HepG2 (cell line): Measurements from ENCODE around the gene OTOP2. TPM values are rescaled to one million over a fixed set of nuclear protein-coding genes. Genes with fewer than 3 reads are reported as not detected.
A peak's percentile ranks its signal among the peaks of the same experiment; 100 is the strongest.

Experiments used
- ATRX ChIP-seq: sonication (generic); formaldehyde crosslinking; IDR thresholded peaks from 2 replicates; pipeline ENCODE4 v1.4.0; 2020; ENCODE audit warnings: missing genetic modification reagents, borderline replicate concordance
- GLI4 ChIP-seq: sonication (generic); formaldehyde crosslinking; IDR thresholded peaks from 2 replicates; pipeline ENCODE4 v1.5.1; 2020; ENCODE audit warnings: missing genetic modification reagents, mild to moderate bottlenecking, moderate library complexity, borderline replicate concordance
- HES4 ChIP-seq: sonication (generic); formaldehyde crosslinking; IDR thresholded peaks from 2 replicates; pipeline ENCODE4 v1.9.0; 2021; ENCODE audit warnings: mild to moderate bottlenecking, missing genetic modification reagents, borderline replicate concordance
- KDM2A ChIP-seq: sonication (generic); formaldehyde crosslinking; IDR thresholded peaks from 2 replicates; pipeline ENCODE4 v1.4.0; 2020; ENCODE audit warnings: low read depth, missing genetic modification reagents, borderline replicate concordance
- KDM3A ChIP-seq: IDR thresholded peaks from 2 replicates; pipeline ENCODE4 v1.6.1; 2018; ENCODE audit warnings: low read depth, missing compliant biosample characterization
- KDM5A ChIP-seq: fragments of 200-600 bp; sonication (generic); IDR thresholded peaks from 2 replicates; pipeline ENCODE4 v1.7.0; 2018; ENCODE audit warnings: antibody characterized with exemption, mild to moderate bottlenecking, low read length, borderline replicate concordance
- MEIS1 ChIP-seq: sonication (generic); formaldehyde crosslinking; IDR thresholded peaks from 2 replicates; pipeline ENCODE4 v1.9.0; 2021; ENCODE audit warnings: mild to moderate bottlenecking, missing genetic modification reagents, moderate library complexity, borderline replicate concordance
- NCOA5 ChIP-seq: sonication (generic); formaldehyde crosslinking; IDR thresholded peaks from 2 replicates; pipeline ENCODE4 v1.4.0; 2020; ENCODE audit warnings: missing genetic modification reagents
- NFE2L1 ChIP-seq: sonication (generic); formaldehyde crosslinking; IDR thresholded peaks from 2 replicates; pipeline ENCODE4 v1.4.0; 2020; ENCODE audit warnings: missing genetic modification reagents, mild to moderate bottlenecking, borderline replicate concordance
- SALL1 ChIP-seq: sonication (generic); formaldehyde crosslinking; IDR thresholded peaks from 2 replicates; pipeline ENCODE4 v1.8.0; 2022; ENCODE audit warnings: mild to moderate bottlenecking, missing genetic modification reagents
- THYN1 ChIP-seq: sonication (generic); formaldehyde crosslinking; IDR thresholded peaks from 2 replicates; pipeline ENCODE4 v1.8.1; 2023; ENCODE audit warnings: low read depth, mild to moderate bottlenecking, moderate library complexity, missing genetic modification reagents, borderline replicate concordance
- ZNF12 ChIP-seq: sonication (generic); formaldehyde crosslinking; IDR thresholded peaks from 2 replicates; pipeline ENCODE4 v1.5.0; 2020; ENCODE audit warnings: missing genetic modification reagents
- ZNF264 ChIP-seq: sonication (generic); formaldehyde crosslinking; IDR thresholded peaks from 2 replicates; pipeline ENCODE4 v1.4.0; 2020; ENCODE audit warnings: missing genetic modification reagents
- ZNF296 ChIP-seq: sonication (generic); formaldehyde crosslinking; conservative IDR thresholded peaks from 2 replicates; pipeline ENCODE4 v1.5.0; 2020; ENCODE audit warnings: mild to moderate bottlenecking, missing genetic modification reagents
- ZNF549 ChIP-seq: sonication (generic); formaldehyde crosslinking; IDR thresholded peaks from 2 replicates; pipeline ENCODE4 v1.5.0; 2020; ENCODE audit warnings: missing genetic modification reagents
- ZNF550 ChIP-seq: sonication (generic); formaldehyde crosslinking; IDR thresholded peaks from 2 replicates; pipeline ENCODE4 v1.4.0; 2020; ENCODE audit warnings: mild to moderate bottlenecking, missing genetic modification reagents, borderline replicate concordance
- polyA plus RNA-seq, 8 experiments: library from polyadenylated mRNA; depleted of rRNA in 3 of 8; stranded (reverse) in 7 of 8; unstranded in 1 of 8; fragments of >200 nt; fragmentation: Illumina TruSeq in 4 of 8; extraction: Trizol in 4 of 8; gene quantifications; 2 replicates each; pipeline versions ENCODE4 v1.2.1 to v1.2.3, GENCODE V29; 2011 to 2016; ENCODE audit warnings: low read depth in 4 of 8, missing spikeins in 1 of 8, mixed read lengths in 1 of 8; ENCODE audit not compliant: insufficient read depth in 1 of 8
- total RNA-seq, 5 experiments: library from RNA; depleted of rRNA; stranded (reverse); fragments of >200 nt; fragmentation: Illumina TruSeq; extraction: Trizol; gene quantifications; 2 replicates each; pipeline ENCODE4 v1.2.3, GENCODE V29; 2016; ENCODE audit warnings: low read depth in 1 of 5
- TF ChIP-seq, protein P1 (sequence below): sonication (generic); formaldehyde crosslinking; IDR thresholded peaks from 2 replicates; pipeline ENCODE4 v1.4.0; 2020; ENCODE audit warnings: missing genetic modification reagents
- TF ChIP-seq, protein P2 (sequence below): sonication (generic); formaldehyde crosslinking; IDR thresholded peaks from 2 replicates; pipeline ENCODE4 v1.4.0; 2020; ENCODE audit warnings: missing genetic modification reagents
- TF ChIP-seq, protein P3 (sequence below): sonication (generic); formaldehyde crosslinking; IDR thresholded peaks from 2 replicates; pipeline ENCODE4 v1.4.0; 2020; ENCODE audit warnings: missing genetic modification reagents

The OTOP2 gene
- total and polyA plus RNA-seq, 2 of the 13 experiments (the other 11 are each of a cell fraction or from before 2014, with no cell fraction given): not detected

DNA sequence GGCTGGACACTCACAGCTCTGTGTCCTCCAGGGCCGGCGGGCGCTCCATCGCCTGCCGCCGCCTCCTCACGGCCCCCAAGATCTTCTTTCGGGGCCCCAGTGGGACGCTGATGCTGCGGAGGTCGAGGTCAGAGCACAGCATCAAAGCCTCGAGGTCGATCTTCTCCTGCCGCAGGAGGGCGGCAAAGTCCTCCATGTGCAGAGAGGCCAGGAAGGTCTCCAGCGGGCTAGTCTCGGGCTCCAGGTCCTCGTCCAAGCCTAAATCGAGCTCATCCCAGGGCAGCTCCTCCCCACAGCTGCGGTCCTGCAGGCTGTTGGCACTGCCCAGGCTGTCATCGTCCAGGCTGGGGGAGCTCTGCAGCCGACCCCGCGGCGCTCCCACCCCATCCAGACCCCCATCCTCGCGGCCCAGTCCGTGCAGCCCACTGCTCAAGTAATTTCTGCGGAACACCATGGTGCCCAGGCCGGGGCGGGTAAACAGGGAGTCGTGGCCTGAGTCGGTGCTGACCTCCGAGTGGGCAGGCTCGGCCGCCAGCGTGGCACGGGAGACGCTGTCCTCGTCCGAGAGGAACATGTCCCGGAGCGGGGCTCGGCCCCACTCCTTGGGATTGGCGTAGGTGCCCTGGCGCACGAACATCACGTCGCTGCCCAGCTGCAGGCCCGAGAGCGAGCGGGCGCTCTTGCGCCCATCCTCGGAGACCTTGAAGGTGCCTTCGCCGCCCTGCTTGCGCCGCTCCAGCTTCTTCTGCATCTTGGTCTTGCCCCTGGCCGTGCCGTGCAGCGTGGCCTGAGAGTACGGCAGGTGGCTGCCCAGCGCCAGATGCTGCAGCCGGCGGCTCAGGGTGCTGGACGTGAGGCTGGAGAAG lies 4.4 kb upstream of the OTOP2 start (continued):
- TF ChIP-seq THYN1 (CRISPR knock-in tag) (no peak), MEIS1 (CRISPR knock-in tag) (no peak), ATRX (no peak), KDM2A (CRISPR knock-in tag) (peak; percentile 54; the same call in 1 of the 2 replicates), GLI4 (no peak), ZNF12 (CRISPR knock-in tag) (no peak), ZNF264 (CRISPR knock-in tag) (no peak), ZNF550 (no peak), NFE2L1 (CRISPR knock-in tag) (no peak), ZNF296 (CRISPR knock-in tag) (no peak), KDM5A (no peak), HES4 (CRISPR knock-in tag) (no peak), NCOA5 (CRISPR knock-in tag) (no peak), KDM3A (CRISPR knock-in tag) (no peak), SALL1 (CRISPR knock-in tag) (0 out of 2 replicates have a peak, but pooled peaks have one; percentile 26), ZNF549 (CRISPR knock-in tag) (no peak)
- TF ChIP-seq, protein P1, sequence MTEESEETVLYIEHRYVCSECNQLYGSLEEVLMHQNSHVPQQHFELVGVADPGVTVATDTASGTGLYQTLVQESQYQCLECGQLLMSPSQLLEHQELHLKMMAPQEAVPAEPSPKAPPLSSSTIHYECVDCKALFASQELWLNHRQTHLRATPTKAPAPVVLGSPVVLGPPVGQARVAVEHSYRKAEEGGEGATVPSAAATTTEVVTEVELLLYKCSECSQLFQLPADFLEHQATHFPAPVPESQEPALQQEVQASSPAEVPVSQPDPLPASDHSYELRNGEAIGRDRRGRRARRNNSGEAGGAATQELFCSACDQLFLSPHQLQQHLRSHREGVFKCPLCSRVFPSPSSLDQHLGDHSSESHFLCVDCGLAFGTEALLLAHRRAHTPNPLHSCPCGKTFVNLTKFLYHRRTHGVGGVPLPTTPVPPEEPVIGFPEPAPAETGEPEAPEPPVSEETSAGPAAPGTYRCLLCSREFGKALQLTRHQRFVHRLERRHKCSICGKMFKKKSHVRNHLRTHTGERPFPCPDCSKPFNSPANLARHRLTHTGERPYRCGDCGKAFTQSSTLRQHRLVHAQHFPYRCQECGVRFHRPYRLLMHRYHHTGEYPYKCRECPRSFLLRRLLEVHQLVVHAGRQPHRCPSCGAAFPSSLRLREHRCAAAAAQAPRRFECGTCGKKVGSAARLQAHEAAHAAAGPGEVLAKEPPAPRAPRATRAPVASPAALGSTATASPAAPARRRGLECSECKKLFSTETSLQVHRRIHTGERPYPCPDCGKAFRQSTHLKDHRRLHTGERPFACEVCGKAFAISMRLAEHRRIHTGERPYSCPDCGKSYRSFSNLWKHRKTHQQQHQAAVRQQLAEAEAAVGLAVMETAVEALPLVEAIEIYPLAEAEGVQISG (CRISPR knock-in tag): peak; percentile 18; the same call in 1 of the 2 replicates
- TF ChIP-seq, protein P2, sequence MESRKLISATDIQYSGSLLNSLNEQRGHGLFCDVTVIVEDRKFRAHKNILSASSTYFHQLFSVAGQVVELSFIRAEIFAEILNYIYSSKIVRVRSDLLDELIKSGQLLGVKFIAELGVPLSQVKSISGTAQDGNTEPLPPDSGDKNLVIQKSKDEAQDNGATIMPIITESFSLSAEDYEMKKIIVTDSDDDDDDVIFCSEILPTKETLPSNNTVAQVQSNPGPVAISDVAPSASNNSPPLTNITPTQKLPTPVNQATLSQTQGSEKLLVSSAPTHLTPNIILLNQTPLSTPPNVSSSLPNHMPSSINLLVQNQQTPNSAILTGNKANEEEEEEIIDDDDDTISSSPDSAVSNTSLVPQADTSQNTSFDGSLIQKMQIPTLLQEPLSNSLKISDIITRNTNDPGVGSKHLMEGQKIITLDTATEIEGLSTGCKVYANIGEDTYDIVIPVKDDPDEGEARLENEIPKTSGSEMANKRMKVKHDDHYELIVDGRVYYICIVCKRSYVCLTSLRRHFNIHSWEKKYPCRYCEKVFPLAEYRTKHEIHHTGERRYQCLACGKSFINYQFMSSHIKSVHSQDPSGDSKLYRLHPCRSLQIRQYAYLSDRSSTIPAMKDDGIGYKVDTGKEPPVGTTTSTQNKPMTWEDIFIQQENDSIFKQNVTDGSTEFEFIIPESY (CRISPR knock-in tag): no peak
- TF ChIP-seq, protein P3, sequence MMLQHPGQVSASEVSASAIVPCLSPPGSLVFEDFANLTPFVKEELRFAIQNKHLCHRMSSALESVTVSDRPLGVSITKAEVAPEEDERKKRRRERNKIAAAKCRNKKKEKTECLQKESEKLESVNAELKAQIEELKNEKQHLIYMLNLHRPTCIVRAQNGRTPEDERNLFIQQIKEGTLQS: no peak
